Fibroblast of mammary gland (primary cell): Measurements from ENCODE around the gene HOXD11.

Experiments
- DNase-seq: peaks from one replicate; pipeline ENCODE4 v3.0.0-alpha.2; 2010; ENCODE audit warnings: low read depth
- H3K4me3 ChIP-seq: 2 replicates; pipeline ENCODE4 v1.5.1; 2011; ENCODE audit warnings: low read depth, mild to moderate bottlenecking, low read length, moderate library complexity; ENCODE audit not compliant: control insufficient read depth
- CTCF ChIP-seq: conservative IDR thresholded peaks from 2 replicates; pipeline ENCODE4 v1.5.1; 2011; ENCODE audit warnings: low read depth, low read length, inconsistent platforms; ENCODE audit not compliant: control insufficient read depth, insufficient read depth

The HOXD11 gene

DNA sequence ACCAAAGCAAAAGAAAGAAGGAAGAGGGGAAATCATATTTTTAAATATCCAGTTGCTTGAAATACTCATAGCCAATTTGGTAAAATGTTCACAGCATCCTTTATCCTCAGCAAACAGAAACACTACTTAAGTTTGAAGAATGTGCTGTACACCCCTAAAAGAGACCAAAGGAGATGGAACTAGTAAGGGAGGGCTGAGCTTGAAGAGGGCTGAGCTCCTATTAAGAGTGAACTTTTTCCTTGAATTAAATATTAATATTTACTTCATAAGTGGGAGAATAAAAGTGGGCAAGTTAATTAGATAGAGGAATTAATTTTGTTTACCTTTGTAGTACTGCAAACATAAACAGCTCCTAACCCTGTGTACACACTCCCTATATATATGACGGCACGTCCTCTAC, 30.3 kb upstream of the HOXD11 start:
- H3K4me3 ChIP-seq: no peak overlapping the region
- DNase-seq: no peak
- no peak for TF ChIP-seq CTCF

DNA sequence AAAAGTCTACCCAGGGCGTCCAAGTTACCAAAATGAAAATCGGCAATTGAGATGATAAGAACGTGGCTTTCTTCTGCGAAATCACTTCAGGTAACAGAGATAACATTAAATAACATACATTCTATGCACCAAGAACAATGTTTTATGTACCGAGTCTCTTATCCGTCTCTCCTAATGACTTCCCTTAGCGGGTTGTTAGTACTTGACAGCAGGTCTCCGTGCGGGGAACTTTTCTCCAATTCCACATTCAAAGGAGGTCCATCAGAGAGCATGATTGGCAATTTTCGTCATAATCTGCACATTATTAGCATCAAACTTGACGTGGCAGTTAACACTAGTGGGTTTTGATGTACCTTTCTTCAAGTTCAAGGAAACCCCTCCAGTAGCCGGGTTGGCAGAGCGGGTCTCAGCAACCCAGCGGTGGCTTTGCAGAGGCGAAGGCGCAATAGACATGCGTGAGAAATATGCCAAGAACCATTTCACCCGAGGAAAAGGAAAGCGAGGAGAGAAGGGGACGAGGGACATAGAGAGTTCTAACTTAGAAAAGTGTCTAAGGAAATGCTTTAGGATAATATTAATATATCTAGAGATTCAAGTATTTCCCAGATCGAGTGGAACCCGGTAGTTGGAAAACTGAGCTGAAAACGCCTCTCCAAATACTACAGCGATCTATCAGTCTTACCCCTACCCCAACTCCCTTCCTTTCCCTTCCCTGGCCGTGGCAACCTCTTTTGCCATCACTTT, 28.4 kb upstream of the HOXD11 start:
- no peak overlapping the region for H3K4me3 ChIP-seq
- TF ChIP-seq CTCF: no peak
- no peak for DNase-seq

DNA sequence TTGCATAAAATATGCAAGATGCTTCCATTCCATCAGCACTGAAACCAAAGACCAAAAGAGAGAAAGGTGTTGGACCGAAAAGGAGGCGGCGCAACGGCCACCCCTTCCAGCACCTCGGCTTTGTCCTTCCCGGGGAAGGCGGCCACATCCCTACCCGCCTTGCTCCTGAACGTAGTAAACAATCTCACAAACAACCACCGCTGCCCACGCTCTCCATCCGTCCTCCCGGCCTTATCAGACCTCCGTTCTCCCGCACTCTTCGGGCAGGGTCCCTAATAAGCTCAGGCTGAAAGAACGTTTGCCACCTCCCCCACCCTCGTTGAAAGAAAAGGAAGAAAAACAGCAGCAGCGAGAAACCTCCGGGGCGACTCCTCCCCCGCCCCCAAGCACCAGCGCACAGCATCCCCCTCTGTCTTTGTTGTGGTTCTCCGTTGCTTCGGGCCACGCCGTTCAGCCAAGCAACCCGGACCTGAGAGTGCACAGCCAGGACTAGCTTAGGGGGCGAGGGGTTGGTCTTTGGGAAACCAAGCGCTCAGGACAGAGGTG, 27.7 kb upstream of the HOXD11 start:
- TF ChIP-seq CTCF: no peak
- DNase-seq: no peak
- H3K4me3 ChIP-seq: no peak overlapping the region

- TF ChIP-seq CTCF: peak; percentile 38
- H3K4me3 ChIP-seq: no peak overlapping the region
- DNase-seq: peak; percentile 54
Observed at GRCh38 chr2:176079831-176080539, 27.1 kb upstream of the HOXD11 start.

- no peak for DNase-seq
- H3K4me3 ChIP-seq: no peak overlapping the region
- TF ChIP-seq CTCF: no peak
Observed at GRCh38 chr2:176080540-176081375, 26.3 kb upstream of the HOXD11 start.

GRCh38 chr2:176081376-176081836, 25.7 kb upstream of the HOXD11 start:
- no peak overlapping the region for H3K4me3 ChIP-seq
- TF ChIP-seq CTCF: no peak
- no peak for DNase-seq
